ENCODE data around the gene FAM222B. TPM values are rescaled to one million over a fixed set of nuclear protein-coding genes. Genes with fewer than 3 reads are reported as not detected.
"Not testable (repeated sequence)": the region's sequence is repeated elsewhere in the genome, so short reads cannot be mapped to it uniquely, and the experiment has no call there.

The FAM222B gene
- total and polyA plus RNA-seq, 4 donors: 3.6 to 18.7 (median 11.5) TPM

GRCh38 chr17:28883967-28884702 is 41.5 kb upstream of the FAM222B start:
- DNase-seq (peak in 1 of 2 donors; percentile 12), ATAC-seq (ENCODE audit: low FRiP score) (no peak)
- Histone ChIP-seq H3K27ac (ENCODE audit: low read depth in 1 of 2, low read length in 2 of 2) (no peak overlapping the region), H3K9me3 (ENCODE audit: control insufficient read depth, low read length) (no peaks in the 10 kb centered on the region), H3K4me1 (ENCODE audit: control insufficient read depth in 1 of 2, insufficient read depth in 2 of 2, low read length in 2 of 2) (no peaks in the 10 kb centered on the region), H3K4me3 (ENCODE audit: low read length in 2 of 2) (no peak overlapping the region), H3K36me3 (ENCODE audit: control insufficient read depth in 1 of 2, insufficient read depth in 2 of 2, low read length in 1 of 2) (peaks cover 0 to 14% of the 10 kb centered on the region in 2 donors), H3K27me3 (ENCODE audit: control insufficient read depth in 1 of 2, insufficient read depth in 2 of 2, low read length in 1 of 2) (no peaks in the 10 kb centered on the region)
- 79 to 82% methylated on average over 24 to 27 of the region's 27 CpGs for WGBS, 2 donors
- intact Hi-C loops (cut with DNase I): no loop called here

- no peaks in the 10 kb centered on the region for H3K9me3 ChIP-seq (ENCODE audit: control insufficient read depth, low read length)
- H3K27me3 ChIP-seq (ENCODE audit: control insufficient read depth in 1 of 2, insufficient read depth in 2 of 2, low read length in 1 of 2): no peaks in the 10 kb centered on the region
- H3K4me1 ChIP-seq (ENCODE audit: control insufficient read depth in 1 of 2, insufficient read depth in 2 of 2, low read length in 2 of 2): no peaks in the 10 kb centered on the region
- no peak overlapping the region for H3K27ac ChIP-seq (ENCODE audit: low read depth in 1 of 2, low read length in 2 of 2)
- H3K4me3 ChIP-seq (ENCODE audit: low read length in 2 of 2): no peak overlapping the region
- no peak for ATAC-seq (ENCODE audit: low FRiP score)
- 89 to 90% methylated on average over 18 of the region's 18 CpGs for WGBS, 2 donors
- DNase-seq: no peak
- H3K36me3 ChIP-seq (ENCODE audit: control insufficient read depth in 1 of 2, insufficient read depth in 2 of 2, low read length in 1 of 2): peaks cover 0 to 14% of the 10 kb centered on the region in 2 donors
- intact Hi-C loops (cut with DNase I): no loop called here
Observed at GRCh38 chr17:28882154-28882895, 39.7 kb upstream of the FAM222B start.

GRCh38 chr17:28881533-28882056 is 39.0 kb upstream of the FAM222B start:
- DNase-seq (no peak), ATAC-seq (ENCODE audit: low FRiP score) (no peak)
- H3K36me3 ChIP-seq (ENCODE audit: control insufficient read depth in 1 of 2, insufficient read depth in 2 of 2, low read length in 1 of 2): peaks cover 0 to 14% of the 10 kb centered on the region in 2 donors
- no peaks in the 10 kb centered on the region for H3K9me3 ChIP-seq (ENCODE audit: control insufficient read depth, low read length)
- no peaks in the 10 kb centered on the region for H3K4me1 ChIP-seq (ENCODE audit: control insufficient read depth in 1 of 2, insufficient read depth in 2 of 2, low read length in 2 of 2)
- H3K27ac ChIP-seq (ENCODE audit: low read depth in 1 of 2, low read length in 2 of 2): no peak overlapping the region
- H3K4me3 ChIP-seq (ENCODE audit: low read length in 2 of 2): no peak overlapping the region
- H3K27me3 ChIP-seq (ENCODE audit: control insufficient read depth in 1 of 2, insufficient read depth in 2 of 2, low read length in 1 of 2): no peaks in the 10 kb centered on the region
- WGBS, 2 donors: 94 to 95% methylated on average over 17 of the region's 17 CpGs
- intact Hi-C loops (cut with DNase I): no loop called here

GRCh38 chr17:28880572-28880945 is 38.0 kb upstream of the FAM222B start:
- DNase-seq (no peak), ATAC-seq (ENCODE audit: low FRiP score) (no peak)
- no peaks in the 10 kb centered on the region for H3K4me1 ChIP-seq (ENCODE audit: control insufficient read depth in 1 of 2, insufficient read depth in 2 of 2, low read length in 2 of 2)
- intact Hi-C loops (cut with DNase I): no loop called here
- no peak overlapping the region for H3K27ac ChIP-seq (ENCODE audit: low read depth in 1 of 2, low read length in 2 of 2)
- 84 to 90% methylated on average over 10 of the region's 10 CpGs for WGBS, 2 donors
- H3K36me3 ChIP-seq (ENCODE audit: control insufficient read depth in 1 of 2, insufficient read depth in 2 of 2, low read length in 1 of 2): peaks cover 0 to 14% of the 10 kb centered on the region in 2 donors
- no peaks in the 10 kb centered on the region for H3K27me3 ChIP-seq (ENCODE audit: control insufficient read depth in 1 of 2, insufficient read depth in 2 of 2, low read length in 1 of 2)
- no peaks in the 10 kb centered on the region for H3K9me3 ChIP-seq (ENCODE audit: control insufficient read depth, low read length)
- no peak overlapping the region for H3K4me3 ChIP-seq (ENCODE audit: low read length in 2 of 2)

- H3K27ac ChIP-seq (ENCODE audit: low read depth in 1 of 2, low read length in 2 of 2): no peak overlapping the region
- no peaks in the 10 kb centered on the region for H3K4me1 ChIP-seq (ENCODE audit: control insufficient read depth in 1 of 2, insufficient read depth in 2 of 2, low read length in 2 of 2)
- ATAC-seq (ENCODE audit: low FRiP score) (no peak), DNase-seq (no peak)
- no peaks in the 10 kb centered on the region for H3K27me3 ChIP-seq (ENCODE audit: control insufficient read depth in 1 of 2, insufficient read depth in 2 of 2, low read length in 1 of 2)
- H3K36me3 ChIP-seq (ENCODE audit: control insufficient read depth in 1 of 2, insufficient read depth in 2 of 2, low read length in 1 of 2): peaks cover 0 to 14% of the 10 kb centered on the region in 2 donors
- intact Hi-C loops (cut with DNase I): no loop called here
- H3K9me3 ChIP-seq (ENCODE audit: control insufficient read depth, low read length): no peaks in the 10 kb centered on the region
- no peak overlapping the region for H3K4me3 ChIP-seq (ENCODE audit: low read length in 2 of 2)
- WGBS, 2 donors: 80 to 81% methylated on average over 9 of the region's 9 CpGs
Observed at GRCh38 chr17:28879886-28880571, 37.4 kb upstream of the FAM222B start.

- intact Hi-C loops (cut with DNase I): no loop called here
- H3K36me3 ChIP-seq (ENCODE audit: control insufficient read depth in 1 of 2, insufficient read depth in 2 of 2, low read length in 1 of 2): peaks cover 0 to 12% of the 10 kb centered on the region in 2 donors
- H3K27ac ChIP-seq (ENCODE audit: low read depth in 1 of 2, low read length in 2 of 2): no peak overlapping the region
- H3K9me3 ChIP-seq (ENCODE audit: control insufficient read depth, low read length): no peaks in the 10 kb centered on the region
- no peaks in the 10 kb centered on the region for H3K27me3 ChIP-seq (ENCODE audit: control insufficient read depth in 1 of 2, insufficient read depth in 2 of 2, low read length in 1 of 2)
- peak in 1 of 2 donors; percentile 15 for DNase-seq
- H3K4me3 ChIP-seq (ENCODE audit: low read length in 2 of 2): no peak overlapping the region
- H3K4me1 ChIP-seq (ENCODE audit: control insufficient read depth in 1 of 2, insufficient read depth in 2 of 2, low read length in 2 of 2): no peaks in the 10 kb centered on the region
- ATAC-seq (ENCODE audit: low FRiP score): no peak
- 63 to 67% methylated on average over 4 of the region's 4 CpGs for WGBS, 2 donors
Observed at GRCh38 chr17:28878981-28879380, 36.4 kb upstream of the FAM222B start.

- Histone ChIP-seq H3K27me3 (ENCODE audit: control insufficient read depth in 1 of 2, insufficient read depth in 2 of 2, low read length in 1 of 2) (no peaks in the 10 kb centered on the region), H3K27ac (ENCODE audit: low read depth in 1 of 2, low read length in 2 of 2) (no peak overlapping the region), H3K9me3 (ENCODE audit: control insufficient read depth, low read length) (no peaks in the 10 kb centered on the region), H3K4me3 (ENCODE audit: low read length in 2 of 2) (no peak overlapping the region), H3K36me3 (ENCODE audit: control insufficient read depth in 1 of 2, insufficient read depth in 2 of 2, low read length in 1 of 2) (peaks cover 0 to 12% of the 10 kb centered on the region in 2 donors), H3K4me1 (ENCODE audit: control insufficient read depth in 1 of 2, insufficient read depth in 2 of 2, low read length in 2 of 2) (no peaks in the 10 kb centered on the region)
- no peak for DNase-seq
- 80% methylated on average over 2 of the region's 2 CpGs for WGBS, 2 donors
- intact Hi-C loops (cut with DNase I): no loop called here
- no peak for ATAC-seq (ENCODE audit: low FRiP score)
Observed at GRCh38 chr17:28878158-28878910, 35.7 kb upstream of the FAM222B start.

- H3K27me3 ChIP-seq (ENCODE audit: control insufficient read depth in 1 of 2, insufficient read depth in 2 of 2, low read length in 1 of 2); H3K27ac ChIP-seq (ENCODE audit: low read depth in 1 of 2, low read length in 2 of 2); H3K4me1 ChIP-seq (ENCODE audit: control insufficient read depth in 1 of 2, insufficient read depth in 2 of 2, low read length in 2 of 2); H3K4me3 ChIP-seq (ENCODE audit: low read length in 2 of 2); H3K36me3 ChIP-seq (ENCODE audit: control insufficient read depth in 1 of 2, insufficient read depth in 2 of 2, low read length in 1 of 2); intact Hi-C loops (cut with DNase I); DNase-seq; H3K9me3 ChIP-seq (ENCODE audit: control insufficient read depth, low read length); ATAC-seq (ENCODE audit: low FRiP score): not testable (repeated sequence)
- WGBS, 2 donors: 90 to 94% methylated on average over 6 of the region's 6 CpGs
Observed at GRCh38 chr17:28877150-28877711, 34.6 kb upstream of the FAM222B start.

Data from aorta (tissue), 5 donors.